Keratinocyte (primary cell): ENCODE results near the gene NEU4. TPM values are rescaled to one million over a fixed set of nuclear protein-coding genes. Genes with fewer than 3 reads are reported as not detected.

Experiments
- DNase-seq: peaks from one replicate; pipeline ENCODE4 v3.0.0-alpha.2; 2011; ENCODE audit warnings: low read depth, missing footprints, low spot score
- FAIRE-seq: peaks from 2 replicates; lab custom pipeline; 2011; peaks lifted over from hg19 to GRCh38; lab: Jason Lieb, UNC
- H2AFZ ChIP-seq: 2 replicates; pipeline ENCODE4 v1.6.0; 2012; ENCODE audit warnings: low read length, control low read depth, inconsistent platforms; ENCODE audit not compliant: control insufficient read depth
- H3K27ac ChIP-seq: 2 replicates; pipeline ENCODE4 v1.5.1; 2011; ENCODE audit warnings: low read length; ENCODE audit not compliant: control insufficient read depth, insufficient read depth
- H3K27me3 ChIP-seq: 3 replicates; pipeline ENCODE4 v1.6.0; 2011; ENCODE audit warnings: low read length; ENCODE audit not compliant: control insufficient read depth, insufficient read depth; ENCODE audit errors: extremely low read depth
- H3K36me3 ChIP-seq, 2 experiments: 2 replicates in 1 of 2; 3 replicates in 1 of 2; pipeline ENCODE4 v1.5.1; 2011; ENCODE audit warnings: low read length in 2 of 2, mild to moderate bottlenecking in 1 of 2; ENCODE audit not compliant: control insufficient read depth in 2 of 2, insufficient read depth in 2 of 2; ENCODE audit errors: extremely low read depth in 1 of 2
- H3K4me1 ChIP-seq: 3 replicates; pipeline ENCODE4 v1.5.1; 2011; ENCODE audit warnings: low read length; ENCODE audit not compliant: control insufficient read depth, insufficient read depth; ENCODE audit errors: extremely low read depth
- H3K4me2 ChIP-seq: 3 replicates; pipeline ENCODE4 v1.6.0; 2011; ENCODE audit warnings: low read depth, low read length; ENCODE audit not compliant: control insufficient read depth, insufficient read depth; ENCODE audit errors: extremely low read depth
- H3K4me3 ChIP-seq, 3 experiments: fragments of 200-600 bp in 1 of 3; sonication (generic) in 1 of 3; 2 replicates in 2 of 3; 3 replicates in 1 of 3; pipeline ENCODE4 v1.5.1; 2011 to 2016; ENCODE audit warnings: low read length in 3 of 3, mild to moderate bottlenecking in 3 of 3, control low read depth in 2 of 3, inconsistent platforms in 1 of 3, low read depth in 1 of 3, mixed read lengths in 1 of 3, mixed run types in 1 of 3, moderate library complexity in 1 of 3; ENCODE audit not compliant: control insufficient read depth in 2 of 3, insufficient read depth in 2 of 3; ENCODE audit errors: extremely low read depth in 1 of 3
- H3K79me2 ChIP-seq: 2 replicates; pipeline ENCODE4 v1.6.0; 2012; ENCODE audit warnings: low read length; ENCODE audit not compliant: control insufficient read depth, insufficient read depth
- H3K9ac ChIP-seq: 3 replicates; pipeline ENCODE4 v1.6.0; 2011; ENCODE audit warnings: low read length; ENCODE audit not compliant: control insufficient read depth, insufficient read depth; ENCODE audit errors: extremely low read depth
- H3K9me1 ChIP-seq: 3 replicates; pipeline ENCODE4 v1.6.0; 2011; ENCODE audit warnings: low read length; ENCODE audit not compliant: control insufficient read depth, insufficient read depth; ENCODE audit errors: extremely low read depth
- H3K9me3 ChIP-seq: 2 replicates; pipeline ENCODE4 v1.5.1; 2012; ENCODE audit warnings: low read depth, low read length; ENCODE audit not compliant: control insufficient read depth
- H4K20me1 ChIP-seq: 3 replicates; pipeline ENCODE4 v1.6.0; 2011; ENCODE audit warnings: low read length; ENCODE audit not compliant: control insufficient read depth, insufficient read depth; ENCODE audit errors: extremely low read depth
- EZH2 ChIP-seq: IDR thresholded peaks from one replicate; pipeline ENCODE4 v1.6.1; 2012; ENCODE audit warnings: inconsistent platforms, mild to moderate bottlenecking, low read length, moderate library complexity
- dilution Hi-C: fragments of 300-500 bp; cut with MboI; formaldehyde crosslinking; loops from one replicate; pipeline ENCODE4 v1.7.0; 2020; ENCODE audit warnings: low sequenced_read_pairs; ENCODE audit not compliant: extremely low pct_ligation_motif_present
- polyA plus RNA-seq, 5 experiments: library from polyadenylated mRNA; depleted of rRNA in 3 of 5; stranded (reverse) in 3 of 5; stranded (forward) in 1 of 5; unstranded in 1 of 5; fragments of >200 nt; gene quantifications; 1 replicate in 1 of 5; 2 replicates in 3 of 5; 3 replicates in 1 of 5; pipeline versions ENCODE4 v1.2.1 to v1.2.3, GENCODE V29; 2011 to 2012; ENCODE audit warnings: missing spikeins in 2 of 5, low read depth in 1 of 5, low replicate concordance in 1 of 5
- TF ChIP-seq, protein P1 (sequence below), 3 experiments: IDR thresholded peaks in 1 of 3; conservative IDR thresholded peaks in 1 of 3; optimal IDR thresholded peaks in 1 of 3; 2 replicates in 2 of 3; 3 replicates in 1 of 3; pipeline versions ENCODE3 to v1.5.1; 2011; ENCODE audit warnings: low read length in 3 of 3, mild to moderate bottlenecking in 3 of 3, moderate library complexity in 2 of 3, control low read depth in 1 of 3, inconsistent platforms in 1 of 3; ENCODE audit not compliant: insufficient read depth in 2 of 3; ENCODE audit errors: extremely low read depth in 1 of 3

NEU4 gene
- polyA plus RNA-seq, 1 donor (not counting 4 experiments of a cell fraction or from before 2014, with no cell fraction given): not detected

- FAIRE-seq (no peak), DNase-seq (no peak)
- Histone ChIP-seq H3K9me3 (no peaks in the 10 kb centered on the region), H3K79me2 (no peaks in the 10 kb centered on the region), H3K9me1 (no peaks in the 10 kb centered on the region), H3K36me3 (no peaks in the 10 kb centered on the region), H3K9ac (no peak overlapping the region), H2AFZ (no peak overlapping the region), H3K27ac (no peak overlapping the region), H3K4me2 (no peak overlapping the region), H3K27me3 (no peaks in the 10 kb centered on the region), H3K4me1 (peaks cover 2% of the 10 kb centered on the region), H4K20me1 (no peaks in the 10 kb centered on the region), H3K4me3 (no peak overlapping the region)
- TF ChIP-seq EZH2: no peak
- TF ChIP-seq, protein P1, sequence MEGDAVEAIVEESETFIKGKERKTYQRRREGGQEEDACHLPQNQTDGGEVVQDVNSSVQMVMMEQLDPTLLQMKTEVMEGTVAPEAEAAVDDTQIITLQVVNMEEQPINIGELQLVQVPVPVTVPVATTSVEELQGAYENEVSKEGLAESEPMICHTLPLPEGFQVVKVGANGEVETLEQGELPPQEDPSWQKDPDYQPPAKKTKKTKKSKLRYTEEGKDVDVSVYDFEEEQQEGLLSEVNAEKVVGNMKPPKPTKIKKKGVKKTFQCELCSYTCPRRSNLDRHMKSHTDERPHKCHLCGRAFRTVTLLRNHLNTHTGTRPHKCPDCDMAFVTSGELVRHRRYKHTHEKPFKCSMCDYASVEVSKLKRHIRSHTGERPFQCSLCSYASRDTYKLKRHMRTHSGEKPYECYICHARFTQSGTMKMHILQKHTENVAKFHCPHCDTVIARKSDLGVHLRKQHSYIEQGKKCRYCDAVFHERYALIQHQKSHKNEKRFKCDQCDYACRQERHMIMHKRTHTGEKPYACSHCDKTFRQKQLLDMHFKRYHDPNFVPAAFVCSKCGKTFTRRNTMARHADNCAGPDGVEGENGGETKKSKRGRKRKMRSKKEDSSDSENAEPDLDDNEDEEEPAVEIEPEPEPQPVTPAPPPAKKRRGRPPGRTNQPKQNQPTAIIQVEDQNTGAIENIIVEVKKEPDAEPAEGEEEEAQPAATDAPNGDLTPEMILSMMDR (optimal IDR thresholded peaks at IDR 0.05 in 1 of 3, IDR thresholded peaks at IDR 0.05 in 1 of 3, conservative IDR thresholded peaks at IDR 0.05 in 1 of 3; ENCODE audit: extremely low read depth in 1 of 3, insufficient read depth in 2 of 3, low read length in 3 of 3): no peak
- dilution Hi-C loops: no loop called here
Measured at GRCh38 chr2:241793385-241793784, 15.6 kb upstream of the NEU4 start.

- no peaks in the 10 kb centered on the region for H3K9me3 ChIP-seq
- dilution Hi-C loops: no loop called here
- H3K4me2 ChIP-seq: no peak overlapping the region
- no peak for DNase-seq
- H3K9me1 ChIP-seq: no peaks in the 10 kb centered on the region
- no peak for FAIRE-seq
- no peak overlapping the region for H3K4me3 ChIP-seq
- H3K79me2 ChIP-seq: no peaks in the 10 kb centered on the region
- peaks cover 2% of the 10 kb centered on the region for H3K4me1 ChIP-seq
- no peaks in the 10 kb centered on the region for H3K36me3 ChIP-seq
- TF ChIP-seq, protein P1 (optimal IDR thresholded peaks at IDR 0.05 in 1 of 3, IDR thresholded peaks at IDR 0.05 in 1 of 3, conservative IDR thresholded peaks at IDR 0.05 in 1 of 3; ENCODE audit: extremely low read depth in 1 of 3, insufficient read depth in 2 of 3, low read length in 3 of 3): no peak
- no peak for TF ChIP-seq EZH2
- H3K9ac ChIP-seq: no peak overlapping the region
- H2AFZ ChIP-seq: no peak overlapping the region
- H3K27ac ChIP-seq: no peak overlapping the region
- no peaks in the 10 kb centered on the region for H3K27me3 ChIP-seq
- H4K20me1 ChIP-seq: no peaks in the 10 kb centered on the region
Measured at GRCh38 chr2:241794250-241794823, 14.7 kb upstream of the NEU4 start.
